ENCODE measurements around the gene ZNF618.

ZNF618 gene

GRCh38 chr9:113876151-113876992, at the start of gene ZNF618:
Gene ZNF618 (plus strand): TSS chr9:113876309. CDS start chr9:113876381, 72 bp downstream.
- peak; percentile 42 for DNase-seq

GRCh38 chr9:113828221-113828620, 47.9 kb upstream of the ZNF618 start:
- DNase-seq = no peak

GRCh38 chr9:113837334-113837733, 38.8 kb upstream of the ZNF618 start:
- DNase-seq = no peak

- DNase-seq = no peak
Observed at GRCh38 chr9:113842086-113842485, 34.0 kb upstream of the ZNF618 start.

GRCh38 chr9:113844466-113844865, 31.6 kb upstream of the ZNF618 start:
- DNase-seq = no peak

GRCh38 chr9:113851359-113851758, 24.8 kb upstream of the ZNF618 start:
- no peak for DNase-seq

GRCh38 chr9:113851873-113852272, 24.2 kb upstream of the ZNF618 start:
- DNase-seq = no peak

- no peak for DNase-seq
Observed at GRCh38 chr9:113853333-113853732, 22.8 kb upstream of the ZNF618 start.

- DNase-seq = no peak
Observed at GRCh38 chr9:113854310-113854709, 21.8 kb upstream of the ZNF618 start.

- no peak for DNase-seq
Observed at GRCh38 chr9:113857875-113858274, 18.2 kb upstream of the ZNF618 start.

GRCh38 chr9:113858282-113858681, 17.8 kb upstream of the ZNF618 start:
- DNase-seq = no peak

GRCh38 chr9:113863345-113863744, 12.8 kb upstream of the ZNF618 start:
- no peak for DNase-seq

GRCh38 chr9:113868501-113868900, 7.6 kb upstream of the ZNF618 start:
- no peak for DNase-seq

- no peak for DNase-seq
Observed at GRCh38 chr9:113872485-113873143, 3.5 kb upstream of the ZNF618 start.

GRCh38 chr9:113873446-113873845, 2.7 kb upstream of the ZNF618 start:
- no peak for DNase-seq

GRCh38 chr9:113873926-113874325, 2.2 kb upstream of the ZNF618 start:
- DNase-seq = no peak

- DNase-seq = no peak
Observed at GRCh38 chr9:113875459-113876150, 504 bp upstream of the ZNF618 start.

- DNase-seq = no peak
Observed at GRCh38 chr9:113876993-113877368, 872 bp downstream of the ZNF618 start.

GRCh38 chr9:113879318-113879717, 3.2 kb downstream of the ZNF618 start:
- no peak for DNase-seq

GRCh38 chr9:113879911-113880310, 3.8 kb downstream of the ZNF618 start:
- DNase-seq = no peak

- no peak for DNase-seq
Observed at GRCh38 chr9:113882181-113882580, 6.1 kb downstream of the ZNF618 start.

- DNase-seq = no peak
Observed at GRCh38 chr9:113882636-113883164, 6.6 kb downstream of the ZNF618 start.

GRCh38 chr9:113885183-113886025, 9.3 kb downstream of the ZNF618 start:
- DNase-seq = no peak
